GM23248 (cell line): Measurements from ENCODE around the gene MAP1LC3B2.

Experiments used
- EZH2 ChIP-seq: fragments of 200-600 bp; sonication (generic); IDR thresholded peaks from 2 replicates; pipeline ENCODE4 v1.6.1; 2018; ENCODE audit warnings: antibody characterized with exemption, mild to moderate bottlenecking; ENCODE audit not compliant: insufficient read depth, poor library complexity, severe bottlenecking
- EZH2phosphoT487 ChIP-seq: fragments of 200-600 bp; sonication (generic); IDR thresholded peaks from 2 replicates; pipeline ENCODE4 v1.6.1; 2018; ENCODE audit warnings: antibody characterized with exemption, moderate library complexity, mild to moderate bottlenecking, low read depth; ENCODE audit not compliant: insufficient read depth

DNA sequence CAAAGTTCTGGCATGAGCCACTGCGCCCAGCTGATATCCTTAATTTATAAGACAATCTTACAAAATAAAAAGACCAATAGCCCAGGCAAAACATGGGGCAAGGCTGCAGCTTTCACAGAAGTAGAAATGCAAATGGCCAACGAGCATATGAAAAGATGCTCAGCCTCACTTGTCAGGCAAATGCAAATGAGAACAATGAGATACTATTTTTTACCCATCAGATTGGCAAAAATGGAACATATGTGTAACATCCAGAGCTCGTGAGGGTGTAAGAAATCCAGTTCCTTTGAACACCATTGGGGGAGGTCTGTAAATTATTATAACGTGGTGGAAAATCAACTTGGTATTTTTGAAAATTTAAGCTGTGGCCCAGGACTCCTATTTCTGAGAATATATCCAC is 14.6 kb downstream of the MAP1LC3B2 start:
- TF ChIP-seq EZH2phosphoT487 (no peak), EZH2 (no peak)
